T-helper 1 cell treated with Interleukin-12 subunit alpha and Interleukin-12 subunit beta and Interleukin-4 antibody, amounts not matched to agents 30 μg/mL and 1 μg/mL, for 36 hours (primary cell): Measurements from ENCODE around the gene AKAP8L.
A peak's percentile ranks its signal among the peaks of the same experiment; 100 is the strongest.

Source experiments
- H3K27ac Mint-ChIP-seq: one replicate; pipeline ENCODE4 v1.8.0; 2021; ENCODE audit warnings: mild to moderate bottlenecking, mixed read lengths
- H3K27me3 Mint-ChIP-seq: one replicate; pipeline ENCODE4 v1.8.0; 2021; ENCODE audit warnings: low read depth, mixed read lengths
- H3K36me3 Mint-ChIP-seq: one replicate; pipeline ENCODE4 v1.8.0; 2021; ENCODE audit warnings: low read depth, mixed read lengths
- H3K4me1 Mint-ChIP-seq: one replicate; pipeline ENCODE4 v1.8.0; 2021; ENCODE audit warnings: low read depth, mixed read lengths
- H3K4me3 Mint-ChIP-seq: one replicate; pipeline ENCODE4 v1.8.0; 2021; ENCODE audit warnings: mild to moderate bottlenecking, moderate library complexity, mixed read lengths
- H3K9me3 Mint-ChIP-seq: one replicate; pipeline ENCODE4 v1.8.0; 2021; ENCODE audit warnings: mixed read lengths

AKAP8L gene

DNA sequence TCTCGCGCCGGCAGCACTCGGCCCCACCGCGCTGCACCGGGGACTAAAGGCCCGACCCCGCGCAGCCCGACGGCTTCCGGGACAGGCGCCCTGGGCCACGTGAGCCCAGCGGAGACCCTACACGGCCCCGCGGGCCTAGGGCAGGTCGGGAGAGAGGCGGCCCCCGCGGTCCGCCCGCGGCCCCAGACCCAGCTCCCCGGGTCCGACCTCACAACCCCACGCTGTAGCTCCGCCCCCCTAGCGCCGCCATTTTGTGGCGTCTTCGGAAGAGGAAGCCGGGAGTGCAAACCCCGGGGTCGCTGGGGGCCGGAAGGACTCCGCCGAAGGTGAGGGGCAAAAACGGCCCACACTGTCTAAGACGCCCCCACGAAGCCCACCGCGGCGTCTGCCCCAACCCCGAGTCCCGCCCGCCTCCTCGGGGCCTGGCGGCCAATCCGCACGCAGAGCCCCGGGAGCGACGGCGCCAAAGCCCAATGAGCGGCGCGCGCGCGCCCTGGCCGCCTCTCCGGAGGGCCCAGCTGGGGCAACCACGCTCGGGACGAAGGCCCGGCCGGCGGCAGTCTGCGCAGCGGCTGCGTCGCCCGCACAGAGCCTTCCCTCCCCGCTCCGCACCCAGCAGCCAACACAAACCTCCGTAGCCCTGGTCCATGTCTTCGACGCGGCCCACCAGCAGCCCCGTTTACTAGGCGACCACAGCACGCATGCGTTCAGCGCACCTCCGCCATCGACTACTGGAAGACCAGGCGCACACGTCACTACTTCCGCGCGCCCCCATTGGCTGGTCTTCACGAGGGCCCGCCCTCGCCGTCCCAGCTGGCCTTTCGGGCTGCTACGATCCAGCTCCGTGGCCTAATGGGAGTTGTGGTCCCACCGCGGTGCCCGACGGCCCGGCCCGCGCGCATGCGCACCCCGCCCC lies 39.4 kb downstream of the AKAP8L start, which contains the start of gene AKAP8:
TSS of gene AKAP8 (minus strand) at position 705 of the 916 bp plus-strand sequence. CDS start at position 649, 56 bp downstream.
- Mint-ChIP-seq H3K36me3 (peaks cover 7% of the 10 kb centered on the region), H3K9me3 (no peaks in the 10 kb centered on the region), H3K27me3 (no peaks in the 10 kb centered on the region), H3K27ac (peak within 1 kb of the TSS; percentile 100), H3K4me1 (peaks cover 31% of the 10 kb centered on the region), H3K4me3 (peak within 1 kb of the TSS; percentile 99)

- peaks cover 7% of the 10 kb centered on the region for H3K36me3 Mint-ChIP-seq
- peak overlapping the region; percentile 99 for H3K4me3 Mint-ChIP-seq
- H3K4me1 Mint-ChIP-seq = peaks cover 31% of the 10 kb centered on the region
- H3K27me3 Mint-ChIP-seq = no peaks in the 10 kb centered on the region
- peak overlapping the region; percentile 93 for H3K27ac Mint-ChIP-seq
- H3K9me3 Mint-ChIP-seq = no peaks in the 10 kb centered on the region
Observed at GRCh38 chr19:15378534-15379082, 40.2 kb downstream of the AKAP8L start.

GRCh38 chr19:15374796-15375440 lies 43.9 kb downstream of the AKAP8L start:
- H3K4me1 Mint-ChIP-seq = peaks cover 16% of the 10 kb centered on the region
- no peaks in the 10 kb centered on the region for H3K27me3 Mint-ChIP-seq
- H3K9me3 Mint-ChIP-seq = no peaks in the 10 kb centered on the region
- peaks cover 21% of the 10 kb centered on the region for H3K36me3 Mint-ChIP-seq
- no peak overlapping the region for H3K4me3 Mint-ChIP-seq
- H3K27ac Mint-ChIP-seq = no peak overlapping the region

DNA sequence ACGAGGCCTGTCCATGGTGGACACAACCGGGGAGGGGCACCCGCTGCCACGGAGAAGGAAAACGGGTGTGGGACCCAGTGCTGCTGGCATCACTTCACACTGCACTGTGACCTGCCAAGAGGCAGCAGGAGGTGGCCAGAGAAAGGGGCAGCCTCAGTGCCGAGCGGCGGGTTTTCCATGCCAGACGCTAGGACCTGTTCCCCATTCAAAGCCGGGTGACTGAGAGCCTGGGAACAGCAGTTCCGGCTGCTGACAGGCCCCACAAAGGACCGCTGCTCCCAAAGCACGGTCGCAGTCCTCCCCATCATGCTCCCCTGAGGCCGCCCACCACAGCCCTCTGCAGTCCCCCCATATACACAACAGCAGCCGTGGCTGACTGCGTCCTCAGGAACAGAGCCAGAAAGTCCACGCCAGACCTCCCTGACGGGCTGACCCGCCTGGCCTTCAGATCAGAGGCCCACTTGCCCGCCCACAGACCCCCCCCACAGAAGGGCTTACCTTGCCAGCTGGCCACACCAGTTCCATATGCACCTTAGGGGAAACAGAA lies 44.6 kb downstream of the AKAP8L start:
- no peaks in the 10 kb centered on the region for H3K27me3 Mint-ChIP-seq
- no peak overlapping the region for H3K4me3 Mint-ChIP-seq
- H3K4me1 Mint-ChIP-seq = peaks cover 16% of the 10 kb centered on the region
- H3K9me3 Mint-ChIP-seq = no peaks in the 10 kb centered on the region
- H3K36me3 Mint-ChIP-seq = peaks cover 21% of the 10 kb centered on the region
- no peak overlapping the region for H3K27ac Mint-ChIP-seq

DNA sequence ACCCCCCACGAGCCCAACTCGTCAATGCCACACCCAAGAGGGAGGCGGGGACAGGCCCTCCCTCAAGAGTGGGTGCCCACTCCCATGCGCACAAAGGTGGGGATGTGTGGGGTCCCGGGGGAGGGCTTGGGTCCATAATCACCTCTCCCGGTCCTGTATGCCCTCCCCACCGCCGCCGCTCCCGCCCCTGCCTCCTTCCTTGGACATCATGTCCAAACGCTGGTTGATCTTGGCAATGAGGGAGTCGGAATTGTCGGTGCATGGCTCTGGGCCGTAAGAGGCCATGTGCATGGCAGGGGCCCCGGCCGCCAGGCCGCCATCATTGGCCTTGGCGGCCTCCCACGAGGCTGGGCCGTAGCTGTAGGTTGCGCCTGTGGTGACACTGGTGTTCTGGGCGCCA lies 45.1 kb downstream of the AKAP8L start:
- Mint-ChIP-seq H3K4me1 (peaks cover 16% of the 10 kb centered on the region), H3K4me3 (no peak overlapping the region), H3K9me3 (no peaks in the 10 kb centered on the region), H3K36me3 (peaks cover 25% of the 10 kb centered on the region), H3K27ac (no peak overlapping the region), H3K27me3 (no peaks in the 10 kb centered on the region)

GRCh38 chr19:15372891-15373301 lies 45.9 kb downstream of the AKAP8L start:
- Mint-ChIP-seq H3K4me1 (peaks cover 12% of the 10 kb centered on the region), H3K27me3 (no peaks in the 10 kb centered on the region), H3K27ac (no peak overlapping the region), H3K9me3 (no peaks in the 10 kb centered on the region), H3K4me3 (no peak overlapping the region), H3K36me3 (peaks cover 25% of the 10 kb centered on the region)

DNA sequence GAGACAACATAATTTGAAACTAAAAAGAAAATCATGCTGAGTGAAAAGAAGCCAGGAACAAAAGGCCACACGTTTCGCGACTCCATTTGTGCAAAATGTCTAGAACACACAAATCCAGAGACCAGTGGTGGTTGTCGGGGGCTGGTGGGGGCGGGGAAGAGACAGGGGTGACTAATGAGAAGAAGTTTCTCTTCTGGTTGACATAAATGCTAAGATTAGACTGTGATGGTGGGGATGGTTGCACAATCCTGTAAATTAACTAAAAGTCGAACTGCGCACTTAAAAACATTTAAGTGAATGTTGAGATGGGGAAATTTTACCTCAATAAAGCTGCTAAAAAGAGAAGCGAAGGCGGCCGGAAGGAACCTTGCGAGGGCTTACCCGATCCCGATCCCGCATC lies 46.3 kb downstream of the AKAP8L start:
- peaks cover 8% of the 10 kb centered on the region for H3K4me1 Mint-ChIP-seq
- peaks cover 25% of the 10 kb centered on the region for H3K36me3 Mint-ChIP-seq

DNA sequence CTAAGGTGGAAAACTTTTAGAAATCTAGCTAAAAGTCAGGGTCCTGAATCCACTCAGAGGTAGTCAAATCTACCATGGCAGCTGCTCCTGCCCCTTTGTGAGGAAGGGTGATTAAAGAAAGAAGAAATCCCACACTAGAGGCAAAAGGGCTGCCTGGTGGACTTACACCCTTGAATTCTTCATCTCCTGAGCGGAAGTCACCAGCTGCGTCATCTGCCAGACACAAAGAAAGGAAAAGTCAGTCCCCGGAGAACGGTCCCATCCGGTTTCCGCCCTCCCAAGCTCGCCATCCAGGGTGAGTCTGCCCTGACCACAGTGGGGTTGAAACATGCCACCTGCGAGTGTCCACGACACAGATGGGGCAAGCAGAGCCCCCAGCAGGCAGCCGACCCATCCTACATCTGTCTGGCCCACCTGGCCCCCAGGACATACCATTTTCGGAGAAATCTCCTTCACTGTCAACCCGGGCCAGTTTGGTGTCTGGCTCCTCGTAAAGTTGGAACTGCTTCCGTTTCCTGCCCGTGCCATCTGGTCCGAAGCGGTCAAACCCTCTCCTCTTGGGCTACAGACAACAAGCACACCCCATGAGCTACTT lies 46.9 kb downstream of the AKAP8L start:
- H3K27ac Mint-ChIP-seq = no peak overlapping the region
- peaks cover 25% of the 10 kb centered on the region for H3K36me3 Mint-ChIP-seq
- peaks cover 5% of the 10 kb centered on the region for H3K4me1 Mint-ChIP-seq
- no peak overlapping the region for H3K4me3 Mint-ChIP-seq
- H3K27me3 Mint-ChIP-seq = no peaks in the 10 kb centered on the region
- no peaks in the 10 kb centered on the region for H3K9me3 Mint-ChIP-seq

More for the DNA sequence above, 46.3 kb downstream of the AKAP8L start:
- H3K27me3 Mint-ChIP-seq = no peaks in the 10 kb centered on the region
- no peaks in the 10 kb centered on the region for H3K9me3 Mint-ChIP-seq
- no peak overlapping the region for H3K27ac Mint-ChIP-seq
- no peak overlapping the region for H3K4me3 Mint-ChIP-seq

GRCh38 chr19:15371119-15371518 lies 47.7 kb downstream of the AKAP8L start:
- Mint-ChIP-seq H3K9me3 (no peaks in the 10 kb centered on the region), H3K36me3 (peaks cover 25% of the 10 kb centered on the region), H3K4me3 (no peak overlapping the region), H3K27me3 (no peaks in the 10 kb centered on the region), H3K27ac (no peak overlapping the region), H3K4me1 (peaks cover 2% of the 10 kb centered on the region)

- Mint-ChIP-seq H3K27ac (no peak overlapping the region), H3K4me1 (peaks cover 2% of the 10 kb centered on the region), H3K4me3 (no peak overlapping the region), H3K9me3 (no peaks in the 10 kb centered on the region), H3K27me3 (no peaks in the 10 kb centered on the region), H3K36me3 (peaks cover 25% of the 10 kb centered on the region)
Observed at GRCh38 chr19:15369594-15369891, 49.2 kb downstream of the AKAP8L start.

GRCh38 chr19:15368798-15369593 lies 49.8 kb downstream of the AKAP8L start:
- Mint-ChIP-seq H3K36me3 (peaks cover 25% of the 10 kb centered on the region), H3K27me3 (no peaks in the 10 kb centered on the region), H3K27ac (no peak overlapping the region)

GRCh38 chr19:15368051-15368632 lies 50.6 kb downstream of the AKAP8L start:
- H3K36me3 Mint-ChIP-seq = peaks cover 26% of the 10 kb centered on the region

More at GRCh38 chr19:15368798-15369593, 49.8 kb downstream of the AKAP8L start:
- no peaks in the 10 kb centered on the region for H3K9me3 Mint-ChIP-seq
- H3K4me1 Mint-ChIP-seq = peaks cover 2% of the 10 kb centered on the region
- H3K4me3 Mint-ChIP-seq = no peak overlapping the region

DNA sequence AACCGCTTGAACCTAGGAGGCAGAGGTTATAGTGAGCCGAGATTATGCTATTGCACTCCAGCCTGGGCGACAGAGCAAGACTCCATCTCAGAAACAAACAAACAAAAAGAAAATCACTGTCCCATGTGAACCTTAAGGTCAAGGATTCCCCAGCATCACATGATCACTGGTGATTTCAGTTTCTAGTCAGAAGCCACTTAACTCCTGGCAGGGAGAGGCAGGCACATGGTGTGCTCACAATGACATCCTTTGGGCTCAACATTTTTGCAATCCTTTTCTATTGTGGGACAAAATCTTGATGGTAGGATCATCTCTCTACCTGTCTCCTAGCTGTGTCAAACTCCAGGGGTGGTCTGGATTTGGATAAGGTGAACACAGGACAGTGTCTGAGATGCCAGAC lies 51.3 kb downstream of the AKAP8L start:
- Mint-ChIP-seq H3K4me3 (no peak overlapping the region), H3K27ac (no peak overlapping the region), H3K27me3 (no peaks in the 10 kb centered on the region), H3K4me1 (peaks cover 3% of the 10 kb centered on the region), H3K9me3 (no peaks in the 10 kb centered on the region), H3K36me3 (peaks cover 23% of the 10 kb centered on the region)

More at GRCh38 chr19:15368051-15368632, 50.6 kb downstream of the AKAP8L start:
- Mint-ChIP-seq H3K27me3 (no peaks in the 10 kb centered on the region), H3K9me3 (no peaks in the 10 kb centered on the region), H3K4me1 (peaks cover 3% of the 10 kb centered on the region), H3K27ac (no peak overlapping the region), H3K4me3 (no peak overlapping the region)
